Glomerular visceral epithelial cell (primary cell): ENCODE results near the gene TYMS.

Experiments used
- DNase-seq: peaks from one replicate; pipeline ENCODE4 v3.0.0-alpha.2; 2016; ENCODE audit errors: extremely low spot score

TYMS gene

GRCh38 chr18:647304-647703 lies 10.1 kb upstream of the TYMS start:
- no peak for DNase-seq

- DNase-seq, result no peak
These were observed 8.1 kb upstream of the TYMS start for GRCh38 chr18:649341-649740.

- no peak for DNase-seq
These were observed 7.0 kb upstream of the TYMS start for GRCh38 chr18:650428-650858.

GRCh38 chr18:652131-652530 lies 5.3 kb upstream of the TYMS start:
- DNase-seq, result no peak

- DNase-seq, result no peak
These were observed 3.9 kb upstream of the TYMS start for GRCh38 chr18:653512-653911.

- DNase-seq, result no peak
These were observed 2.9 kb upstream of the TYMS start for GRCh38 chr18:654601-655000.

GRCh38 chr18:655445-655844 lies 2.0 kb upstream of the TYMS start:
- no peak for DNase-seq

GRCh38 chr18:658001-658946 lies 821 bp downstream of the TYMS start:
- DNase-seq, result peak; percentile 94

- no peak for DNase-seq
These were observed 1.6 kb downstream of the TYMS start for GRCh38 chr18:658947-659533.

GRCh38 chr18:659597-659996 lies 2.1 kb downstream of the TYMS start:
- no peak for DNase-seq

- DNase-seq, result no peak
These were observed 4.7 kb downstream of the TYMS start for GRCh38 chr18:662197-662596.

- DNase-seq, result no peak
These were observed 8.7 kb downstream of the TYMS start for GRCh38 chr18:666177-666576.

GRCh38 chr18:666628-667027 lies 9.2 kb downstream of the TYMS start:
- no peak for DNase-seq

- DNase-seq, result no peak
These were observed 10.8 kb downstream of the TYMS start for GRCh38 chr18:668260-668659.

GRCh38 chr18:669077-669476 lies 11.6 kb downstream of the TYMS start:
- DNase-seq, result no peak

GRCh38 chr18:670522-670921 lies 13.1 kb downstream of the TYMS start:
- DNase-seq, result no peak

- DNase-seq, result no peak
These were observed 14.0 kb downstream of the TYMS start for GRCh38 chr18:671405-671804.

- DNase-seq, result no peak
These were observed 15.9 kb downstream of the TYMS start for GRCh38 chr18:673317-673716.

- DNase-seq, result no peak
These were observed 16.3 kb downstream of the TYMS start for GRCh38 chr18:673769-674168.

- no peak for DNase-seq
These were observed 17.9 kb downstream of the TYMS start for GRCh38 chr18:675307-675706.

GRCh38 chr18:676069-676468 lies 18.6 kb downstream of the TYMS start:
- no peak for DNase-seq

- DNase-seq, result no peak
These were observed 19.3 kb downstream of the TYMS start for GRCh38 chr18:676736-677135.

GRCh38 chr18:677145-677544 lies 19.7 kb downstream of the TYMS start:
- DNase-seq, result no peak
